CD14-positive monocyte (primary cell): ENCODE data around the gene EXD3. TPM values are rescaled to one million over a fixed set of nuclear protein-coding genes. Genes with fewer than 3 reads are reported as not detected.

ENCODE experiments used
- DNase-seq, 3 donors: peaks; one replicate each; pipeline ENCODE4 v3.0.0-alpha.2; 2011 to 2022
- H2AFZ ChIP-seq: 2 replicates; pipeline ENCODE4 v1.6.0; 2012; ENCODE audit warnings: mild to moderate bottlenecking, low read depth, low read length, inconsistent platforms; ENCODE audit not compliant: insufficient read depth, poor library complexity, severe bottlenecking
- H3K27ac ChIP-seq, 2 donors: 1 replicate in 1 of 2; 2 replicates in 1 of 2; pipeline ENCODE4 v1.5.1; 2012 to 2013; ENCODE audit warnings: low read length in 2 of 2, control low read depth in 1 of 2, inconsistent platforms in 1 of 2, low read depth in 1 of 2, mild to moderate bottlenecking in 1 of 2
- H3K27me3 ChIP-seq, 2 donors: one replicate each; pipeline versions ENCODE4 v1.6.0 to v1.6.1; 2011 to 2013; ENCODE audit warnings: low read length in 2 of 2; ENCODE audit not compliant: control insufficient read depth in 2 of 2, insufficient read depth in 2 of 2
- H3K36me3 ChIP-seq, 2 donors: replicated peaks in 1 of 2; 1 replicate in 1 of 2; 2 replicates in 1 of 2; pipeline versions ENCODE4 v1.5.1 to v1.6.1; 2012 to 2013; ENCODE audit warnings: low read length in 2 of 2, control low read depth in 1 of 2, inconsistent platforms in 1 of 2, mild to moderate bottlenecking in 1 of 2; ENCODE audit not compliant: insufficient read depth in 2 of 2, control insufficient read depth in 1 of 2
- H3K4me1 ChIP-seq, 2 donors: 1 replicate in 1 of 2; 2 replicates in 1 of 2; pipeline versions ENCODE4 v1.5.1 to v1.6.1; 2012 to 2013; ENCODE audit warnings: low read length in 2 of 2, control low read depth in 1 of 2, inconsistent platforms in 1 of 2, mild to moderate bottlenecking in 1 of 2, moderate library complexity in 1 of 2; ENCODE audit not compliant: insufficient read depth in 2 of 2, control insufficient read depth in 1 of 2
- H3K4me2 ChIP-seq: replicated peaks from 2 replicates; pipeline ENCODE3; 2012; ENCODE audit warnings: low read length, moderate library complexity, mild to moderate bottlenecking; ENCODE audit not compliant: poor library complexity, severe bottlenecking; ENCODE audit errors: extremely low read depth
- H3K4me3 ChIP-seq, 3 experiments: fragments of 200-600 bp in 1 of 3; sonication (generic) in 1 of 3; replicated peaks in 1 of 3; 1 replicate in 2 of 3; 2 replicates in 1 of 3; pipeline ENCODE4 v1.5.1; 2011 to 2013; ENCODE audit warnings: low read length in 3 of 3, mild to moderate bottlenecking in 3 of 3, control low read depth in 2 of 3, low read depth in 2 of 3, inconsistent platforms in 1 of 3, moderate library complexity in 1 of 3
- H3K79me2 ChIP-seq: 2 replicates; pipeline ENCODE4 v1.6.0; 2012; ENCODE audit warnings: mild to moderate bottlenecking, control low read depth, inconsistent platforms, low read length, moderate library complexity; ENCODE audit not compliant: insufficient read depth
- H3K9ac ChIP-seq: 2 replicates; pipeline ENCODE4 v1.6.0; 2017; ENCODE audit warnings: low read length, mild to moderate bottlenecking; ENCODE audit not compliant: insufficient read depth, poor library complexity, severe bottlenecking
- H3K9me3 ChIP-seq, 2 donors: replicated peaks in 1 of 2; 1 replicate in 1 of 2; 2 replicates in 1 of 2; pipeline versions ENCODE4 v1.5.1 to v1.6.1; 2012 to 2013; ENCODE audit warnings: low read length in 2 of 2, control low read depth in 1 of 2; ENCODE audit not compliant: control insufficient read depth in 1 of 2, insufficient read depth in 1 of 2
- H4K20me1 ChIP-seq: 2 replicates; pipeline ENCODE4 v1.6.0; 2012; ENCODE audit warnings: mild to moderate bottlenecking, low read length, control low read depth, moderate library complexity; ENCODE audit not compliant: insufficient read depth
- H3K27ac Mint-ChIP-seq, 7 donors: one replicate each; pipeline ENCODE4 v1.8.0; 2020; ENCODE audit warnings: mild to moderate bottlenecking in 7 of 7, mixed read lengths in 7 of 7, moderate library complexity in 6 of 7, inconsistent platforms in 2 of 7
- H3K27me3 Mint-ChIP-seq, 3 donors: one replicate each; pipeline ENCODE4 v1.8.0; 2021 to 2022; ENCODE audit warnings: low read depth in 3 of 3, mild to moderate bottlenecking in 3 of 3, mixed read lengths in 3 of 3, moderate library complexity in 3 of 3, inconsistent platforms in 1 of 3
- H3K36me3 Mint-ChIP-seq, 2 donors: one replicate each; pipeline ENCODE4 v1.8.0; 2020; ENCODE audit warnings: mixed read lengths in 2 of 2, inconsistent platforms in 1 of 2, mild to moderate bottlenecking in 1 of 2
- H3K4me1 Mint-ChIP-seq: one replicate; pipeline ENCODE4 v1.8.0; 2020; ENCODE audit warnings: mild to moderate bottlenecking, mixed read lengths
- H3K4me3 Mint-ChIP-seq, 2 donors: one replicate each; pipeline ENCODE4 v1.8.0; 2020; ENCODE audit warnings: mild to moderate bottlenecking in 2 of 2, mixed read lengths in 2 of 2, moderate library complexity in 1 of 2
- H3K9me3 Mint-ChIP-seq, 7 donors: one replicate each; pipeline ENCODE4 v1.8.0; 2020 to 2022; ENCODE audit warnings: mixed read lengths in 7 of 7, mild to moderate bottlenecking in 6 of 7, moderate library complexity in 6 of 7, inconsistent platforms in 2 of 7
- CTCF ChIP-seq: fragments of 200-600 bp; IDR thresholded peaks from one replicate; pipeline ENCODE4 v1.8.0; 2022; ENCODE audit warnings: antibody characterized with exemption, mild to moderate bottlenecking
- WGBS: methylation state at CpG from one replicate; pipeline ENCODE4 v1.1.5; 2013; ENCODE audit warnings: missing lambda C conversion rate; ENCODE audit not compliant: insufficient coverage; 5-methylcytosine and 5-hydroxymethylcytosine counted together
- intact Hi-C, 2 donors: fragments of 100-400 bp; cut with micrococcal nuclease; formaldehyde crosslinking; loops; one replicate each; pipeline versions ENCODE4 v1.15.0 to v1.15.1; 2023
- polyA plus RNA-seq, 3 donors: library from polyadenylated mRNA; depleted of rRNA in 1 of 3; unstranded in 2 of 3; stranded (reverse) in 1 of 3; fragments of 300-500 nt in 2 of 3; fragments of >200 nt in 1 of 3; fragmentation: Illumina TruSeq in 2 of 3; gene quantifications; 1 replicate in 2 of 3; 2 replicates in 1 of 3; pipeline ENCODE4 v1.2.3, GENCODE V29; 2012 to 2021

EXD3 gene
- polyA plus RNA-seq, 3 donors = 2.0 to 10.8 (median 3.0) TPM

DNA sequence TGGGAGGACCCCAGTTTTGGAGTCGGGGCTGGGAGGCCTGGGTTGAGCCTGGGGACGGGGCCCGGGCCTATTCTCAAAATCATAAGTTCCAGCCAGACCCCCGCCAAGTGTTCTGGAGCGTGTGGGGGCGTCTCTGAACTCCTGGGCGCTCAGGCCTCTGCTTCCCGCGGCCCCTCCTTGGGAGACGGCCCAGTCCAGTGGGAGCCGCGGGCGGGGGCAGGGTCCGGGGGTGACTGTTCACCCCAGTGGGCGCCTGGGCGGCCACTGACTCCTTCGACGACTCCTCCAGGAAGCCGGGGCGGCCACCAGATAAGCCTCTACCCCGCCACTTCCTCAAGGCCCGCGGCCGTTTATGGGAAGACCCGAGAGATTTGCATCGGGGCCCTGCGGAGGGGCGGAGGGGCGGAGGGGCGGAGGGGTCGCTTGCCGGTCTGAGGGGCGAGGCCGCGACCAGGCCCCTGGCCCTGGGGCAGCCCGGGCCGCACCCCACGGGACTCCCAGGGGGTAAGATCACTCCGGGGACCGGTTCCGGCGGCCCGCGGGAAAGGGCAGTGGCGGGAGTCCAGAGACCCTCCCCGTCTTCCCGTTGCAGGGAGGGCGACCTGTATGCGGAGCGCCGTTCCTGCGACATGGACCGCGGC, 144.8 kb downstream of the EXD3 start:
- peak overlapping the region; percentile 92 to 99 (median 97) for H3K27ac Mint-ChIP-seq
- Histone ChIP-seq H3K9me3 (no peaks in the 10 kb centered on the region), H3K4me3 (peak overlapping the region; percentile 44 to 99 (median 98)), H3K36me3 (peaks cover 24 to 49% of the 10 kb centered on the region in 2 donors), H3K4me2 (peak overlapping the region; percentile 95), H4K20me1 (peaks cover 56% of the 10 kb centered on the region), H3K27ac (peak overlapping the region; percentile 96 to 98), H3K9ac (peak overlapping the region; percentile 93), H3K4me1 (peaks cover 50 to 85% of the 10 kb centered on the region in 2 donors), H3K27me3 (no peaks in the 10 kb centered on the region), H3K79me2 (peaks cover 58% of the 10 kb centered on the region), H2AFZ (peak overlapping the region; percentile 76)
- intact Hi-C loops = no loop called here
- H3K4me1 Mint-ChIP-seq = peaks cover 51% of the 10 kb centered on the region
- peaks cover 0 to 4% (median 2%) of the 10 kb centered on the region in 3 donors for H3K27me3 Mint-ChIP-seq
- no peak for TF ChIP-seq CTCF
- peak in 2 of 3 donors; percentile 42 to 46 for DNase-seq
- H3K4me3 Mint-ChIP-seq = peak overlapping the region; percentile 88 to 93
- H3K36me3 Mint-ChIP-seq = peaks cover 21 to 39% of the 10 kb centered on the region in 2 donors
- WGBS = 16% methylated on average over 37 of the region's 54 CpGs
- peaks cover 0 to 2% (median 0%) of the 10 kb centered on the region in 7 donors for H3K9me3 Mint-ChIP-seq

DNA sequence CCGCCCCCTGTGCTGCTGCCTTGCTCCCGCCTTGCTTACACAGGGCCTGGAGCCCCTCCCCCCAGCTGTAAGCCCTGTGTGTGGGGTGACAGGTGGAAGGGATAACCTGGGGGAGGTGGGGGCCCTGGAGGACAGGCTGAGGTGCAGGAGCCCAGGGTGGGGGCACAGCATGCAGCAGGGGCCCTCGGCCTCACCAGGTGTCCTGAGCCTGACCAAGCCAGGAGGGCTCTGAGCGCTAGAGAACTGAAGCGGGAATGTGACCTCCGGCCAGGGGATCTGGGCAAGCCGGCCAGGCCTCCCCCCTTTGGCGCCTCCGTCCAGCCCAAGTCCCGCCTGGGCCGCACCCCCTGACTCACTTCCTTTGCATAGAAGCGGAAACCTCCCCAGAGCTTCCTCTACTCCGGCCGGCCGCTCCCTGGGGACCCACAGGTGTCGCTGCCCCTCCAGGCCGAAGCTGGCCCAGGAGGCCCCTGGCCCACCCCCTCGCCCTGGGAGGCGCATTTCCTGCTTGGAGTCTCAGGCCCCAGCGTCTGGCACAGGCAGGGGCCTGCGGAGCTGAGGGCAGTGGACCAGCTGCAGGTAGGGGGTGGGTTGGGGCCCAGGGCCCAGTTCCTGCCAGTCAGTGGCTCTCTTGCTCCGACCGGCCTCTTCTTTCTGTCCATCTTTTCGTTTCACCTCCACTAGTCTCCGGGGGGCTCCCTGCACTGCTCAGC, 145.5 kb downstream of the EXD3 start, which contains the start of gene TOR4A:
Gene TOR4A, plus strand, starts transcription at position 398 of the 713 bp plus-strand sequence. CDS start 964 bp downstream, outside the sequence.
- H3K4me3 Mint-ChIP-seq = peak within 1 kb of the TSS; percentile 88 to 93
- H3K9me3 Mint-ChIP-seq = no peaks in the 10 kb centered on the region
- Histone ChIP-seq H4K20me1 (peaks cover 49% of the 10 kb centered on the region), H3K27ac (peak within 1 kb of the TSS; percentile 96 to 98), H2AFZ (peak within 1 kb of the TSS; percentile 76), H3K4me3 (peak within 1 kb of the TSS; percentile 44 to 99 (median 98)), H3K9ac (peak within 1 kb of the TSS; percentile 93), H3K9me3 (no peaks in the 10 kb centered on the region), H3K4me1 (peaks cover 46 to 81% of the 10 kb centered on the region in 2 donors), H3K27me3 (no peaks in the 10 kb centered on the region), H3K4me2 (peak within 1 kb of the TSS; percentile 95), H3K79me2 (peaks cover 58% of the 10 kb centered on the region), H3K36me3 (peaks cover 24 to 49% of the 10 kb centered on the region in 2 donors)
- H3K36me3 Mint-ChIP-seq = peaks cover 16 to 36% of the 10 kb centered on the region in 2 donors
- 0% methylated on average over 18 of the region's 25 CpGs for WGBS
- peaks cover 48% of the 10 kb centered on the region for H3K4me1 Mint-ChIP-seq
- peak; percentile 82 to 91 (median 88) for DNase-seq
- peak within 1 kb of the TSS; percentile 94 to 99 (median 97) for H3K27ac Mint-ChIP-seq
- intact Hi-C loops = no loop called here
- TF ChIP-seq CTCF = peak; percentile 56
- H3K27me3 Mint-ChIP-seq = peaks cover 0 to 4% (median 2%) of the 10 kb centered on the region in 3 donors
